GM21447 (cell line): ENCODE results near the gene NMT1.

ENCODE experiments used
- ATAC-seq: cut with Tn5 transposase; IDR thresholded peaks from one replicate; pipeline ENCODE4 v1.9.1; 2021; ENCODE audit not compliant: unreplicated experiment

The NMT1 gene

GRCh38 chr17:45104029-45104428, 42.9 kb downstream of the NMT1 start:
- ATAC-seq: no peak

- no peak for ATAC-seq
These were observed 43.4 kb downstream of the NMT1 start for GRCh38 chr17:45104497-45104896.

- ATAC-seq: no peak
These were observed 43.9 kb downstream of the NMT1 start for GRCh38 chr17:45104907-45105624.

- ATAC-seq: no peak
These were observed 45.0 kb downstream of the NMT1 start for GRCh38 chr17:45106096-45106495.

- ATAC-seq: no peak
These were observed 45.5 kb downstream of the NMT1 start for GRCh38 chr17:45106582-45106981.

- ATAC-seq: no peak
These were observed 46.3 kb downstream of the NMT1 start for GRCh38 chr17:45107293-45108010.

- no peak for ATAC-seq
These were observed 46.9 kb downstream of the NMT1 start for GRCh38 chr17:45108051-45108450.

GRCh38 chr17:45108595-45109521, 47.7 kb downstream of the NMT1 start:
- no peak for ATAC-seq

GRCh38 chr17:45110676-45111611, 49.8 kb downstream of the NMT1 start:
- ATAC-seq: no peak

- no peak for ATAC-seq
These were observed 50.7 kb downstream of the NMT1 start for GRCh38 chr17:45111850-45112249.

- ATAC-seq: no peak
These were observed 51.7 kb downstream of the NMT1 start for GRCh38 chr17:45112559-45113423.

- no peak for ATAC-seq
These were observed 52.3 kb downstream of the NMT1 start for GRCh38 chr17:45113424-45113754.

- no peak for ATAC-seq
These were observed 53.2 kb downstream of the NMT1 start for GRCh38 chr17:45114117-45114932.

GRCh38 chr17:45115015-45115625, 54.0 kb downstream of the NMT1 start:
- no peak for ATAC-seq

- ATAC-seq: no peak
These were observed 54.8 kb downstream of the NMT1 start for GRCh38 chr17:45115871-45116270.

GRCh38 chr17:45116434-45117016, 55.4 kb downstream of the NMT1 start:
- no peak for ATAC-seq

- ATAC-seq: no peak
These were observed 56.2 kb downstream of the NMT1 start for GRCh38 chr17:45117334-45117733.
